PC-3 (cell line): Measurements from ENCODE around the gene MLC1.

Source experiments
- CTCF ChIP-seq: fragments of 300-600 bp; sonication (generic); conservative IDR thresholded peaks from 2 replicates; pipeline ENCODE4 v1.5.1; 2017; ENCODE audit warnings: antibody characterized with exemption, low read depth, mild to moderate bottlenecking, low read length
- EZH2 ChIP-seq: fragments of 300-600 bp; sonication (generic); IDR thresholded peaks from one replicate; pipeline ENCODE4 v1.6.1; 2017; ENCODE audit warnings: antibody characterized with exemption, mild to moderate bottlenecking, low read length; ENCODE audit not compliant: unreplicated experiment
- EZH2phosphoT487 ChIP-seq: fragments of 300-600 bp; sonication (generic); IDR thresholded peaks from 2 replicates; pipeline ENCODE4 v1.6.1; 2018; ENCODE audit warnings: mild to moderate bottlenecking, antibody characterized with exemption, low read length, borderline replicate concordance

DNA sequence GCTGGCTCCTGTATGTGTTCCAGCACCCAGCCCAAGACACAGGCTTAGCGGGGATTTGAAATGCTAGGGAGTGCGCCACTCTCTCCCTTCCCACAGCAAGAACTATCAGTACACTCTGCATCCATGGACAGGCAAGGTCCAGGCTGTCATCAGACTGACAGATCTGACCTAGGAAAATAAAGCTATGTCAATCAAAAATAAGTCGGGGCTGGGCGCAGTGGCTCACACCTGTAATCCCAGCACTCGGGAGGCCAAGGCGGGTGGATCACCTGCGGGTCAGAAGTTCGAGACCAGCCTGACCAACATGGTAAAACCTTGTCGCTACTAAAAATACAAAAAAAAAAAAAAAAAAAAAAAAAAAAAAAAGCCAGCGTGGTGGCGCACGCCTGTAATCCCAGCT, 2.9 kb upstream of the MLC1 start:
- TF ChIP-seq CTCF (no peak), EZH2 (no peak), EZH2phosphoT487 (no peak)
